Measurements from ENCODE around the gene DIRAS2.
"Not testable (repeated sequence)": the region's sequence is repeated elsewhere in the genome, so short reads cannot be mapped to it uniquely, and the experiment has no call there.

DIRAS2 gene

GRCh38 chr9:90642570-90643539 is at the start of gene DIRAS2:
TSS of gene DIRAS2 (minus strand) at chr9:90642824. CDS start at chr9:90613827, 28,997 bp downstream.
- ATAC-seq, result peak; percentile 85
- Mint-ChIP-seq H3K27ac (no peak within 1 kb of the TSS), H3K9me3 (no peaks in the 10 kb centered on the region), H3K4me1 (peaks cover 13% of the 10 kb centered on the region), H3K4me3 (peak within 1 kb of the TSS; percentile 84), H3K27me3 (peaks cover 60% of the 10 kb centered on the region), H3K36me3 (no peaks in the 10 kb centered on the region)

- H3K36me3 Mint-ChIP-seq, result no peaks in the 10 kb centered on the region
- H3K27me3 Mint-ChIP-seq, result peaks cover 9% of the 10 kb centered on the region
- no peak overlapping the region for H3K4me3 Mint-ChIP-seq
- no peaks in the 10 kb centered on the region for H3K4me1 Mint-ChIP-seq
- ATAC-seq, result no peak
- H3K9me3 Mint-ChIP-seq, result peaks cover 9% of the 10 kb centered on the region
- no peak overlapping the region for H3K27ac Mint-ChIP-seq
These were observed 42.1 kb upstream of the DIRAS2 start for GRCh38 chr9:90684736-90685135.

GRCh38 chr9:90684106-90684505 is 41.5 kb upstream of the DIRAS2 start:
- ATAC-seq, result no peak
- Mint-ChIP-seq H3K27me3 (peaks cover 9% of the 10 kb centered on the region), H3K27ac (no peak overlapping the region), H3K36me3 (no peaks in the 10 kb centered on the region), H3K4me3 (no peak overlapping the region), H3K4me1 (no peaks in the 10 kb centered on the region), H3K9me3 (peaks cover 7% of the 10 kb centered on the region)

- Mint-ChIP-seq H3K4me3 (no peak overlapping the region), H3K27ac (no peak overlapping the region), H3K4me1 (no peaks in the 10 kb centered on the region), H3K9me3 (no peaks in the 10 kb centered on the region), H3K27me3 (peaks cover 9% of the 10 kb centered on the region), H3K36me3 (no peaks in the 10 kb centered on the region)
- no peak for ATAC-seq
These were observed 37.9 kb upstream of the DIRAS2 start for GRCh38 chr9:90680534-90680933.

GRCh38 chr9:90665072-90665471 is 22.4 kb upstream of the DIRAS2 start:
- Mint-ChIP-seq H3K27ac (no peak overlapping the region), H3K9me3 (peaks cover 5% of the 10 kb centered on the region), H3K27me3 (peaks cover 80% of the 10 kb centered on the region), H3K36me3 (peaks cover 7% of the 10 kb centered on the region), H3K4me1 (no peaks in the 10 kb centered on the region), H3K4me3 (no peak overlapping the region)
- no peak for ATAC-seq

GRCh38 chr9:90659650-90660364 is 17.2 kb upstream of the DIRAS2 start:
- Mint-ChIP-seq H3K36me3 (no peaks in the 10 kb centered on the region), H3K4me3 (no peak overlapping the region), H3K4me1 (no peaks in the 10 kb centered on the region), H3K27me3 (peaks cover 45% of the 10 kb centered on the region), H3K27ac (no peak overlapping the region), H3K9me3 (peaks cover 5% of the 10 kb centered on the region)
- no peak for ATAC-seq

GRCh38 chr9:90658783-90659182 is 16.2 kb upstream of the DIRAS2 start:
- Mint-ChIP-seq H3K9me3 (peaks cover 9% of the 10 kb centered on the region), H3K27me3 (peaks cover 45% of the 10 kb centered on the region), H3K4me1 (no peaks in the 10 kb centered on the region), H3K27ac (no peak overlapping the region), H3K36me3 (no peaks in the 10 kb centered on the region), H3K4me3 (no peak overlapping the region)
- ATAC-seq, result no peak

- ATAC-seq, result no peak
- H3K4me1 Mint-ChIP-seq, result no peaks in the 10 kb centered on the region
- peaks cover 12% of the 10 kb centered on the region for H3K9me3 Mint-ChIP-seq
- no peak overlapping the region for H3K27ac Mint-ChIP-seq
- H3K27me3 Mint-ChIP-seq, result peaks cover 41% of the 10 kb centered on the region
- H3K4me3 Mint-ChIP-seq, result no peak overlapping the region
- H3K36me3 Mint-ChIP-seq, result no peaks in the 10 kb centered on the region
These were observed 15.6 kb upstream of the DIRAS2 start for GRCh38 chr9:90658181-90658580.

- not testable (repeated sequence) for H3K27ac Mint-ChIP-seq, ATAC-seq, H3K36me3 Mint-ChIP-seq, H3K4me3 Mint-ChIP-seq, H3K4me1 Mint-ChIP-seq
- peaks cover 28% of the 10 kb centered on the region for H3K27me3 Mint-ChIP-seq
- peaks cover 12% of the 10 kb centered on the region for H3K9me3 Mint-ChIP-seq
These were observed 14.3 kb upstream of the DIRAS2 start for GRCh38 chr9:90656876-90657275.

- Mint-ChIP-seq H3K36me3 (peaks cover 5% of the 10 kb centered on the region), H3K27ac (no peak overlapping the region), H3K4me1 (no peaks in the 10 kb centered on the region), H3K27me3 (peaks cover 39% of the 10 kb centered on the region), H3K4me3 (no peak overlapping the region), H3K9me3 (peaks cover 17% of the 10 kb centered on the region)
- no peak for ATAC-seq
These were observed 8.6 kb upstream of the DIRAS2 start for GRCh38 chr9:90651246-90651645.

GRCh38 chr9:90647843-90648242 is 5.2 kb upstream of the DIRAS2 start:
- peaks cover 52% of the 10 kb centered on the region for H3K27me3 Mint-ChIP-seq
- no peak overlapping the region for H3K27ac Mint-ChIP-seq
- H3K9me3 Mint-ChIP-seq, result peaks cover 9% of the 10 kb centered on the region
- peaks cover 5% of the 10 kb centered on the region for H3K36me3 Mint-ChIP-seq
- ATAC-seq, result no peak
- H3K4me1 Mint-ChIP-seq, result peaks cover 4% of the 10 kb centered on the region
- no peak overlapping the region for H3K4me3 Mint-ChIP-seq

- Mint-ChIP-seq H3K36me3 (peaks cover 1% of the 10 kb centered on the region), H3K9me3 (peaks cover 4% of the 10 kb centered on the region), H3K27me3 (peaks cover 71% of the 10 kb centered on the region), H3K4me3 (no peak overlapping the region), H3K27ac (no peak overlapping the region), H3K4me1 (peaks cover 13% of the 10 kb centered on the region)
- ATAC-seq, result no peak
These were observed 3.1 kb upstream of the DIRAS2 start for GRCh38 chr9:90645721-90646120.

- H3K27ac Mint-ChIP-seq, result no peak overlapping the region
- H3K27me3 Mint-ChIP-seq, result peaks cover 51% of the 10 kb centered on the region
- no peak for ATAC-seq
- H3K36me3 Mint-ChIP-seq, result no peaks in the 10 kb centered on the region
- peaks cover 13% of the 10 kb centered on the region for H3K4me1 Mint-ChIP-seq
- H3K9me3 Mint-ChIP-seq, result no peaks in the 10 kb centered on the region
- peak overlapping the region; percentile 32 for H3K4me3 Mint-ChIP-seq
These were observed 638 bp downstream of the DIRAS2 start for GRCh38 chr9:90641884-90642487.

- Mint-ChIP-seq H3K27ac (no peak overlapping the region), H3K4me3 (no peak overlapping the region), H3K27me3 (peaks cover 42% of the 10 kb centered on the region), H3K36me3 (no peaks in the 10 kb centered on the region), H3K4me1 (peaks cover 13% of the 10 kb centered on the region), H3K9me3 (no peaks in the 10 kb centered on the region)
- no peak for ATAC-seq
These were observed 1.5 kb downstream of the DIRAS2 start for GRCh38 chr9:90641086-90641485.

- ATAC-seq, result no peak
These were observed 2.3 kb downstream of the DIRAS2 start for GRCh38 chr9:90640361-90640760.

More at GRCh38 chr9:90640361-90640760, 2.3 kb downstream of the DIRAS2 start:
- no peak overlapping the region for H3K27ac Mint-ChIP-seq
- no peak overlapping the region for H3K4me3 Mint-ChIP-seq
- no peaks in the 10 kb centered on the region for H3K9me3 Mint-ChIP-seq
- peaks cover 35% of the 10 kb centered on the region for H3K27me3 Mint-ChIP-seq
- H3K36me3 Mint-ChIP-seq, result no peaks in the 10 kb centered on the region
- peaks cover 13% of the 10 kb centered on the region for H3K4me1 Mint-ChIP-seq

Data from stimulated activated memory B cell treated with anti-CD40 and anti-IgM and Interleukin-4, amounts not matched to agents 10 μg/mL and 1 μg/mL and 100 μg/mL, for 72 hours (primary cell).